ENCODE data around the gene CAPN7. TPM values are rescaled to one million over a fixed set of nuclear protein-coding genes. Genes with fewer than 3 reads are reported as not detected.

The CAPN7 gene
- total and polyA plus RNA-seq, 2 donors (not counting 1 experiment from before 2014, with no cell fraction given) = 25.9 to 38.0 TPM

DNA sequence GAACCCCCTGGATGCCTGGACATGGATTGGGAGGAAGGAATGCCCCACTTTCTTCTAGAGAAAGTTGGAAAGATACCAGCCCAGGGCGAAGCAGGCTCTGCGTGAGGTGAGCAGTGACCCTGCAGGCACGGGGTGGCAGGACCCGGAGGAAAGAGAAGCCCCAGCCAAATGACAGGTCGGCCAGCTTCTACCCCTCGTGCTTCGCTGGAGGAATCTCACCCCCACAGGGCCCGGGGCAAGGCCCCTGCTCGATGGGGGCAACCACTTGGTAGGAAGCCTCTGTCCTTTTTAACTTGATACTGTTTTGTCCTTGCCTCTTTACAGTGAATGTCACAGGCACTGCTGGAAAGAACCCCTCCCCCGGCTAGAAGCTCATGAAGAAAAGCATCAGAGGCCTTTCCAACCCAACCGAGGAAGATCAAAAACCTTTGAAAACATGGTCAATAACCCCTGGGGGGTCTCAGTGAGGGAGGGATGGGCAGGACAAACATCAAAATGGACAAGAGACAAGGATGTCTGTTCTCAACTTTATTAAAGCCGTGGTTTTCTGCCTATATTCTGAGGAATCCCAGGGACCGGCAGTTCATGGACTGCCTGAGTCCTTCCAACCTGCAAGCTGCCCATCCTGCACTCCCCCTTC, 71.9 kb downstream of the CAPN7 start:
- Histone ChIP-seq H3K9ac (ENCODE audit: insufficient read depth, low read length) (no peak overlapping the region), H3K9me3 (ENCODE audit: control insufficient read depth, insufficient read depth, low read depth, low read length) (no peaks in the 10 kb centered on the region), H4K20me1 (ENCODE audit: control insufficient read depth, extremely low read depth, insufficient read depth, low read length) (no peaks in the 10 kb centered on the region), H3K36me3 (ENCODE audit: control insufficient read depth, insufficient read depth, low read length) (no peaks in the 10 kb centered on the region), H3K4me1 (ENCODE audit: control insufficient read depth, extremely low read depth, insufficient read depth, low read length) (no peaks in the 10 kb centered on the region), H3K79me2 (ENCODE audit: control insufficient read depth, insufficient read depth, low read length) (no peaks in the 10 kb centered on the region), H3K4me2 (ENCODE audit: extremely low read depth, insufficient read depth, low read length) (no peak overlapping the region), H2AFZ (ENCODE audit: low read length) (no peak overlapping the region), H3K27me3 (ENCODE audit: control insufficient read depth, insufficient read depth, low read length) (no peaks in the 10 kb centered on the region), H3K4me3 (replicated peaks in 1 of 4; ENCODE audit: control extremely low read depth in 1 of 4, insufficient read depth in 1 of 4, low read depth in 3 of 4, low read length in 4 of 4) (no peak overlapping the region), H3K27ac (ENCODE audit: insufficient read depth, low read length) (no peak overlapping the region)
- DNase-seq (ENCODE audit: low read depth in 2 of 2) = no peak
- TF ChIP-seq EZH2 (IDR thresholded peaks at IDR 0.05; ENCODE audit: low read length, missing control alignments) = no peak
- TF ChIP-seq, protein P1, sequence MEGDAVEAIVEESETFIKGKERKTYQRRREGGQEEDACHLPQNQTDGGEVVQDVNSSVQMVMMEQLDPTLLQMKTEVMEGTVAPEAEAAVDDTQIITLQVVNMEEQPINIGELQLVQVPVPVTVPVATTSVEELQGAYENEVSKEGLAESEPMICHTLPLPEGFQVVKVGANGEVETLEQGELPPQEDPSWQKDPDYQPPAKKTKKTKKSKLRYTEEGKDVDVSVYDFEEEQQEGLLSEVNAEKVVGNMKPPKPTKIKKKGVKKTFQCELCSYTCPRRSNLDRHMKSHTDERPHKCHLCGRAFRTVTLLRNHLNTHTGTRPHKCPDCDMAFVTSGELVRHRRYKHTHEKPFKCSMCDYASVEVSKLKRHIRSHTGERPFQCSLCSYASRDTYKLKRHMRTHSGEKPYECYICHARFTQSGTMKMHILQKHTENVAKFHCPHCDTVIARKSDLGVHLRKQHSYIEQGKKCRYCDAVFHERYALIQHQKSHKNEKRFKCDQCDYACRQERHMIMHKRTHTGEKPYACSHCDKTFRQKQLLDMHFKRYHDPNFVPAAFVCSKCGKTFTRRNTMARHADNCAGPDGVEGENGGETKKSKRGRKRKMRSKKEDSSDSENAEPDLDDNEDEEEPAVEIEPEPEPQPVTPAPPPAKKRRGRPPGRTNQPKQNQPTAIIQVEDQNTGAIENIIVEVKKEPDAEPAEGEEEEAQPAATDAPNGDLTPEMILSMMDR (conservative IDR thresholded peaks at IDR 0.05 in 1 of 2, IDR thresholded peaks at IDR 0.05 in 1 of 2; ENCODE audit: low read depth in 1 of 2, low read length in 2 of 2) = no peak

DNA sequence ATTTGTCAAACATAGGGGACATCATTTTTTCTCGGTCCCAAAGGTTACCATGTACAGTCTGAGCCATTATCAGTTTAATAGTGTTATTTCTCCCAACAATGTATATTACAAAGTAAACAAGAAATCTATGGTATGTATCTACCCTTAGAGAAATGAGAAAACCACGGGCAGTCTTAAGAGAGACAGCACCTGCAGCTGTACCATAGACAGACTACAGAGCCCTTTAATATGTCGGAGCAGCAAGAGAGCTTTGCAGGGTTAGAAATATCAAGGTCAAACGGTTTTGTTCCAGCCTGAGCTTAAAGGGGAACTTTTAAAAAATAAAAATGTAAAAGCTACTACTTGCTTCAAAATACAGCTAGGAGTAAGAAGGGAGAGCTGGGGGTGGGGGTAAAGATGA, 73.2 kb downstream of the CAPN7 start:
- Histone ChIP-seq H3K79me2 (ENCODE audit: control insufficient read depth, insufficient read depth, low read length) (no peaks in the 10 kb centered on the region), H3K9ac (ENCODE audit: insufficient read depth, low read length) (no peak overlapping the region), H3K4me2 (ENCODE audit: extremely low read depth, insufficient read depth, low read length) (no peak overlapping the region), H3K9me3 (ENCODE audit: control insufficient read depth, insufficient read depth, low read depth, low read length) (no peaks in the 10 kb centered on the region), H3K27ac (ENCODE audit: insufficient read depth, low read length) (no peak overlapping the region), H3K4me3 (replicated peaks in 1 of 4; ENCODE audit: control extremely low read depth in 1 of 4, insufficient read depth in 1 of 4, low read depth in 3 of 4, low read length in 4 of 4) (no peak overlapping the region), H4K20me1 (ENCODE audit: control insufficient read depth, extremely low read depth, insufficient read depth, low read length) (no peaks in the 10 kb centered on the region), H3K27me3 (ENCODE audit: control insufficient read depth, insufficient read depth, low read length) (no peaks in the 10 kb centered on the region), H2AFZ (ENCODE audit: low read length) (no peak overlapping the region), H3K4me1 (ENCODE audit: control insufficient read depth, extremely low read depth, insufficient read depth, low read length) (no peaks in the 10 kb centered on the region), H3K36me3 (ENCODE audit: control insufficient read depth, insufficient read depth, low read length) (no peaks in the 10 kb centered on the region)
- no peak for TF ChIP-seq EZH2 (IDR thresholded peaks at IDR 0.05; ENCODE audit: low read length, missing control alignments)
- TF ChIP-seq, protein P1 (conservative IDR thresholded peaks at IDR 0.05 in 1 of 2, IDR thresholded peaks at IDR 0.05 in 1 of 2; ENCODE audit: low read depth in 1 of 2, low read length in 2 of 2) = no peak
- no peak for DNase-seq (ENCODE audit: low read depth in 2 of 2)

DNA sequence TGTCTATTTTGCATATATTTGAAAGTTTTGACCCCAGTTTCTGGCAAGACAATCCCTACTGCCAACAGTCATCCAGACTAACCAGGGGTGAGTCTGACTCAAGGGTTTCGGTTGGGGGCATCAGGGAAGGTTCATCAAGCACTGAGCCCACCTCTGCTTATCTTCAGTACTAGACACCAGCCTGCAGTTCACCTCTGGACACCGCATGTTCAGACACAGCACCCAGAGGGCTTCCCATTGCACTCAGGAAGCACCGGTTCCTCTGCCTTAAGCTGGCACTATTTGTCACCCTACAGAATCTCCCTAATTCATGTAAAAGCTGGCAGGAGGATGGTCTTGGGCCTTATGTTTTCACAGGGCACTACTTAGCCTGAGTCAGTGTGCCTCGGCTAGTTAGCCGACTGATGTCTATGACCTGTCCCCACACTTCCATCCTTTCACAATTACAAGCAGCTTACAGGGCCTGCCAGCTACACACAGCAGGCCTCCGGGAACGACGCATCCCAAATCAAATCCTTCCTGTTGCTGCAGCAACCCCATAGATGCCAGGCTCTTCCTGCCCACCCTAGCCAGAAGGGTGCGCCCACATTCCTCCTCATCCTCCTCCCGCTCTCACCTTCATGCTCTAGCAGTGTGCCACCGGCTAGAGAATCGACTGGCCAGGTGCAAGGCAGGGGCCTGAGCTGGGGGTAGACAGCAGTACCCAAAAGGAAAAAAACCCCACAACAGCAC, 73.8 kb downstream of the CAPN7 start:
- Histone ChIP-seq H4K20me1 (ENCODE audit: control insufficient read depth, extremely low read depth, insufficient read depth, low read length) (no peaks in the 10 kb centered on the region), H3K9me3 (ENCODE audit: control insufficient read depth, insufficient read depth, low read depth, low read length) (no peaks in the 10 kb centered on the region), H2AFZ (ENCODE audit: low read length) (no peak overlapping the region), H3K4me2 (ENCODE audit: extremely low read depth, insufficient read depth, low read length) (no peak overlapping the region), H3K9ac (ENCODE audit: insufficient read depth, low read length) (no peak overlapping the region), H3K79me2 (ENCODE audit: control insufficient read depth, insufficient read depth, low read length) (no peaks in the 10 kb centered on the region), H3K27ac (ENCODE audit: insufficient read depth, low read length) (no peak overlapping the region), H3K4me3 (replicated peaks in 1 of 4; ENCODE audit: control extremely low read depth in 1 of 4, insufficient read depth in 1 of 4, low read depth in 3 of 4, low read length in 4 of 4) (no peak overlapping the region), H3K27me3 (ENCODE audit: control insufficient read depth, insufficient read depth, low read length) (no peaks in the 10 kb centered on the region), H3K36me3 (ENCODE audit: control insufficient read depth, insufficient read depth, low read length) (no peaks in the 10 kb centered on the region), H3K4me1 (ENCODE audit: control insufficient read depth, extremely low read depth, insufficient read depth, low read length) (no peaks in the 10 kb centered on the region)
- DNase-seq (ENCODE audit: low read depth in 2 of 2) = no peak
- TF ChIP-seq EZH2 (IDR thresholded peaks at IDR 0.05; ENCODE audit: low read length, missing control alignments) = no peak
- TF ChIP-seq, protein P1 (conservative IDR thresholded peaks at IDR 0.05 in 1 of 2, IDR thresholded peaks at IDR 0.05 in 1 of 2; ENCODE audit: low read depth in 1 of 2, low read length in 2 of 2) = no peak

Data from fibroblast of lung (primary cell).